K562 treated with DMSO at 1 percent for 48 hours (cell line): ENCODE data around the gene PAPOLG. TPM values are rescaled to one million over a fixed set of nuclear protein-coding genes. Genes with fewer than 3 reads are reported as not detected.

Experiments
- total RNA-seq: library from RNA; unstranded; fragments of 300-600 nt; gene quantifications from 2 replicates; pipeline ENCODE4 v1.2.3, GENCODE V29; 2022; ENCODE audit warnings: low replicate concordance; ENCODE audit errors: extremely low read depth

Gene PAPOLG
- not detected in 2 replicates for total RNA-seq

GRCh38 chr2:60756097-60757087 is at the start of gene PAPOLG:
Gene PAPOLG, plus strand, starts transcription at chr2:60756268. Its CDS starts 211 bp downstream, at chr2:60756479.

Other genes starting within 250 kb of the PAPOLG start
- gene BCL11A, start 202.6 kb upstream of the PAPOLG start, total RNA-seq, result not detected in 2 replicates
- not detected in 2 replicates for gene REL, start 125.3 kb downstream of the PAPOLG start, total RNA-seq